Myocyte (in vitro differentiated cells): Measurements from ENCODE around the gene MYH10. TPM values are rescaled to one million over a fixed set of nuclear protein-coding genes. Genes with fewer than 3 reads are reported as not detected.
A peak's percentile ranks its signal among the peaks of the same experiment; 100 is the strongest.

ENCODE experiments used
- DNase-seq: peaks from one replicate; pipeline ENCODE4 v3.0.0-alpha.2; 2012; ENCODE audit warnings: low read depth
- total RNA-seq: library from RNA; depleted of rRNA; stranded (reverse); fragments of >200 nt; gene quantifications from 2 replicates; pipeline ENCODE4 v1.2.3, GENCODE V29; 2014

Gene MYH10
- total RNA-seq, 1 donor from 2014 or later: 17.9 TPM

GRCh38 chr17:8451933-8452614 is 178.5 kb downstream of the MYH10 start:
- DNase-seq: no peak

- no peak for DNase-seq
Observed at GRCh38 chr17:8448310-8448709, 182.2 kb downstream of the MYH10 start.

DNA sequence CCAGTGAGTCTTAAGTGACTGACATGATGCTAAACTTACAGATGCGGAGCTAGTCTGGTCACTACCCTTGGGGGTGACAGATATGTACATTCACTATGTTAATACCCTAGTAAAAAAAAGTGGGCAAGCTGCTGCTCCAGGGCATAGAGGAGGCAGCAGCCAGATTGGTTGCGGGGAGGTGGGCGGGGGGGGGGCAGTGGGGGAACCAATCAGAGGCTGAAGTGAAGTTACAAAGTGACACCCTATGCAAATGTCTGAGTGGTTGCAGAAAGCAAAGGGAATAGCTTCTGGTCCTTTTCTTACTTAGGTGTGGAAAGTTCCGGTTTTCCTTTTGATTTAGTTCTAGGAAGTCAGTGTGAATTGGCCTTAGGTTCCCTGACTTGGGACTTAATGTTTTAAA is 182.7 kb downstream of the MYH10 start:
- no peak for DNase-seq

- no peak for DNase-seq
Observed at GRCh38 chr17:8445536-8445935, 185.0 kb downstream of the MYH10 start.

DNA sequence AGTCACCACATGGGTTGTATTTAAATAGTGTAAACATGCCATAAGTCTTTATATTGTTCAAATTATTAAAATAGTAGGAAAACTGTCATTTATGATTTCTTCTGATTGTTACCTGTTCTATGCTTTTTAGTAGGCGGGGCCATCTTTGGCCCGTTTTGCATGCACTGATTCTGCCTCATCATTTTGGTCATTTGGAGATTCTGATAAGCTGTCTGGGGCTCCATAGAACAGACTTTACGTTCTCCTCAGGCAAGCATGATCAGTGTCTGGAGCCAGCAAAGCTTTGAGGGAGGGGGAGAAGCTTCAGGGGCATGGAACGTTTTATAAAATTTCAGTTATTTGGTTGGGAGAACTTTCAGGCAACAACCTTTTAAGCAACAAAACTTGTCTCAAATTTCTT is 186.0 kb downstream of the MYH10 start:
- no peak for DNase-seq

GRCh38 chr17:8443756-8444155 is 186.8 kb downstream of the MYH10 start:
- DNase-seq: no peak

GRCh38 chr17:8442310-8442709 is 188.2 kb downstream of the MYH10 start:
- no peak for DNase-seq

- DNase-seq: no peak
Observed at GRCh38 chr17:8441690-8442089, 188.8 kb downstream of the MYH10 start.

DNA sequence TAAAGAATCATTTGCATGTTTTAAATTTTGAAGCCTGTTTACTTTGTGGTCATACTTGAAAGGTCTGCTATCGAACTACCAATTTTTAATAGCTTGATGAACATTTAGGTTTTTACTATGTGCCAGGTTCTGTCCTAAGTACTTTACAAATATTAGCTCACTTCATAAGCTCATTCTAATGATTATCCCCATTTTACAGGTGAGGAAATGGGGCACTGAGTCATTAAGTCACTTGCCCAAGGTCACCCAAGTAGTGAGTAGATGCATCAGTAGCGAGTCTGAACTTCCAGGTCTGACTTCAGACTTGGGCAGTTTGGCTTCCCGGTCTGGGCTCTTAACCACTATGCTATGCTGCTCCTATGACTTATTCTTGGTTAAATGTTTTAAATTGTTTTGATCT is 190.8 kb downstream of the MYH10 start:
- no peak for DNase-seq

DNA sequence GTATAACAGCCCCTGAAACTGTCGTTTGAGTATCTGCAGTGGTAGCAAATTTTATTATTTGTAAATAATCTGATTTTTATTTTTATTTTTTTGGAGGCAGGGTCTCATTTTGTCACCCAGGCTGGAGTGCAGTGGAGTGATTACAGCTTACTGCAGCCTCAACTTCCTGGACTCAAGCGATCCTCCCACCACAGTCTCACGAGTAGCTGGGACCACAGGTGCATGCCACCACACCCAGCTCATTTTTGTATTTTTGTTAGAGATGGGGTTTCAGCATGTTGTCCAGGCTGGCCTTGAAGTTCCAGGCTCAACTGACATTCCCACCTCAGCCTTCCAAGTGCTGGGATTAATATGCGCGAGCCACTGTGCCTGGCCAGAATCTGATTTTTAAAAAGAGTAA is 192.1 kb downstream of the MYH10 start:
- DNase-seq: peak; percentile 28

DNA sequence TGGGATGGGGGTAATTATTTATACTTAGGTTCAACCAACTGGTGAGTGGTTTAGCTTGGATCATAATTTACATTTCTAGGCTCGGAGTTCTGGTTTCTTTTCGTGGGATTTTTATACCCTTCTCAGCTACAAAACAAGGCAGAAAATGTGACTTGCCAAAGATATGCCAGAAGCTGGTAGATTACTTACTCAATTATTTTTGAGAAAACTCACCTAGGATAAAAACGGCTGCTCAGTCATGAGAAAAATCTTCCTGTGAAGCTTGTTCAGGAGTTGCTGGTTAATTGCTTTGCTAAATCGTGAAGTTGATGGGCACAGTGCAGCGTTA is 193.7 kb downstream of the MYH10 start:
- peak; percentile 9 for DNase-seq

GRCh38 chr17:8436169-8436843 is 194.2 kb downstream of the MYH10 start:
- peak; percentile 65 for DNase-seq

DNA sequence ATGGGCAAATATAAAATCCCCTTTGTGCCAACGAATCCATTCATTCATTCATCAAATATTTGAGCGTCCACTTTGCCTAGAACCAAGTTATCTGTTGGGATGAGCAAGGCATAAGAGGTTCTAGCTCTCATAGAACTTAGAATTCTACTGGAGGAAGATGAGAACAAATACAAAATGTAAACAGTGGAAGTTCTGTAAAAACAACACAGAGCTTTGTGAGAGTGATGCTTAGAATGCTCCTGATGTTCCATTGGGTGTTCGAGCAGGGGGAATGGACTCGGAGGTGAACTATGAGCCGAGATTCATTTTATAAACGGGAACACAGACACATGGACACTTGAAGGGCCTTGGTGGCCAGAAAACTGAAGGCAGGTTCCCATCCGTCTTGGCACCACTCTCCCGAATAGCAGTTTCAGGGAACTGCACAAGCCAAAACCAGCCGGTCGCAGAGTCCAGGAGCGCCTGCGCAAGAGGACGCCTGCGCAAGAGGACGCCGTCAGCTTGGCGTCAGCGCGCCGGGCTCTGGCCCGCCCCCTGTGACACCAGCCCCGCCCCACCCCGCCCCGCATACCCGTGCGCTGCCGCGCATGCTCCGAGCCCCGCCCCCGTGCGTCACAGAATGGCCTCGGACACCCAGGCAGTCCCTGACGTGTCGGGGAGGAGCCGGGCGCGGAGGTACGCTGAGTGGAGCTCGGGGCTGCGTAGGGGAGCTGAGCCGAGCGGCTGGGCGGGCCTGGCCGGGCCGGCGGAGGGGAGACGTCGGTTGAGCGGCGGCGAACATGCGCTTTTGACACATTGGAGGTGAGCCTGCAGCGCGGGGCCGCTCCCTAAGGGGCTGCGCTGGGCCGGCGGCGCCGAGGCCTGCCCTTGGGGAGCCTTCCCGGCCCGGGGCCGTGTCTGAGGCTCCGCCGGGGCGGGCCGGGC is 195.0 kb downstream of the MYH10 start, which contains the start of gene NDEL1:
NDEL1 (plus strand) TSS at position 640 of the 924 bp plus-strand sequence. CDS start 8,388 bp downstream, outside the sequence.
- DNase-seq: peak; percentile 97

DNA sequence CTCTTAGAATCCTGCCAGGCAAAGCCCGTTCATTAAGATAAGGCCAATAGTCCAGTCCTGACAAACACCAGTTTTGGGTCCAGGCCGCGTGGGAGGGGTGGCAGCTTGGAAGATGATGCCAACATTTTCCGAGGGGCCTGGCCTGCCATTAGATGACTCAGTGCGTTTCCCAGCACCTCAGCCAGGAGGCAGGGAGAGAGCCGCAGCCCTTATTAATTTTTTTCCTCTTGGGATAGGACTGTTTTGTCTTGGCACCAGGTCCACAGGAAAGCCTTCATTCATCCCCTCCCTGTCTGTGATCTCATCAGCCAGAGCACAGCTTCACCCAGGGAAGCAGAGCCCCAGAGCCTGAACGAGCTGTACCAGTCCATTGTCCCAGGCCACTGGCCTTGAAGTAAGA is 199.6 kb downstream of the MYH10 start:
- peak; percentile 24 for DNase-seq

- no peak for DNase-seq
Observed at GRCh38 chr17:8426802-8427201, 203.7 kb downstream of the MYH10 start.

- peak; percentile 78 for DNase-seq
Observed at GRCh38 chr17:8426094-8426720, 204.3 kb downstream of the MYH10 start.

Other genes with a start within 250 kb of the MYH10 start
- 2,711 and 2,984 TPM in 2 replicates for gene RPL26, start 247.5 kb downstream of the MYH10 start, total RNA-seq
- not detected in 2 replicates for gene RNF222, start 232.9 kb downstream of the MYH10 start, total RNA-seq
- 71.1 and 74.7 TPM in 2 replicates for gene NDEL1, start 194.8 kb downstream of the MYH10 start, total RNA-seq
- gene CCDC42, start 114.1 kb upstream of the MYH10 start, total RNA-seq: not detected in 2 replicates
- gene SPDYE4, start 127.8 kb upstream of the MYH10 start, total RNA-seq: not detected in 2 replicates
- gene MFSD6L, start 168.6 kb upstream of the MYH10 start, total RNA-seq: not detected in 2 replicates
- gene PIK3R6, start 236.9 kb upstream of the MYH10 start, total RNA-seq: not detected in 2 replicates